HepG2 (cell line): ENCODE data around the gene GGACT. TPM values are rescaled to one million over a fixed set of nuclear protein-coding genes. Genes with fewer than 3 reads are reported as not detected.

Experiments
- BRCA1 ChIP-seq: sonication (generic); formaldehyde crosslinking; IDR thresholded peaks from 2 replicates; pipeline ENCODE4 v1.4.0; 2020; ENCODE audit warnings: missing genetic modification reagents
- PBX2 ChIP-seq: IDR thresholded peaks from 2 replicates; pipeline ENCODE4 v1.6.1; 2016; ENCODE audit warnings: control low read depth
- PLRG1 ChIP-seq: fragments of 450-650 bp; conservative IDR thresholded peaks from 2 replicates; pipeline ENCODE4 v1.6.1; 2016
- ZBED4 ChIP-seq: sonication (generic); formaldehyde crosslinking; IDR thresholded peaks from 2 replicates; pipeline ENCODE4 v1.4.0; 2020; ENCODE audit warnings: missing genetic modification reagents, borderline replicate concordance
- ZFX ChIP-seq: sonication (generic); formaldehyde crosslinking; IDR thresholded peaks from 2 replicates; pipeline ENCODE4 v1.4.0; 2020; ENCODE audit warnings: mild to moderate bottlenecking, low read depth, missing genetic modification reagents, moderate library complexity
- ZNF383 ChIP-seq: sonication (generic); formaldehyde crosslinking; IDR thresholded peaks from 2 replicates; pipeline ENCODE4 v1.4.0; 2020; ENCODE audit warnings: missing genetic modification reagents, mild to moderate bottlenecking, borderline replicate concordance
- ZSCAN25 ChIP-seq: sonication (generic); formaldehyde crosslinking; IDR thresholded peaks from 2 replicates; pipeline ENCODE4 v1.8.0; 2022; ENCODE audit warnings: mild to moderate bottlenecking, missing genetic modification reagents
- polyA plus RNA-seq, 8 experiments: library from polyadenylated mRNA; depleted of rRNA in 3 of 8; stranded (reverse) in 7 of 8; unstranded in 1 of 8; fragments of >200 nt; fragmentation: Illumina TruSeq in 4 of 8; extraction: Trizol in 4 of 8; gene quantifications; 2 replicates each; pipeline versions ENCODE4 v1.2.1 to v1.2.3, GENCODE V29; 2011 to 2016; ENCODE audit warnings: low read depth in 4 of 8, missing spikeins in 1 of 8, mixed read lengths in 1 of 8; ENCODE audit not compliant: insufficient read depth in 1 of 8
- total RNA-seq, 5 experiments: library from RNA; depleted of rRNA; stranded (reverse); fragments of >200 nt; fragmentation: Illumina TruSeq; extraction: Trizol; gene quantifications; 2 replicates each; pipeline ENCODE4 v1.2.3, GENCODE V29; 2016; ENCODE audit warnings: low read depth in 1 of 5
- TF ChIP-seq, protein P1 (sequence below): sonication (generic); formaldehyde crosslinking; IDR thresholded peaks from 2 replicates; pipeline ENCODE4 v1.5.0; 2020; ENCODE audit warnings: mild to moderate bottlenecking, missing genetic modification reagents, moderate library complexity
- TF ChIP-seq, protein P2 (sequence below): sonication (generic); formaldehyde crosslinking; conservative IDR thresholded peaks from 2 replicates; pipeline ENCODE4 v1.8.1; 2023; ENCODE audit warnings: missing genetic modification reagents
- TF ChIP-seq, protein P3 (sequence below): sonication (generic); formaldehyde crosslinking; IDR thresholded peaks from 2 replicates; pipeline ENCODE4 v1.4.0; 2020; ENCODE audit warnings: mild to moderate bottlenecking, missing genetic modification reagents

Gene GGACT
- total and polyA plus RNA-seq, 2 of the 13 experiments (the other 11 are each of a cell fraction or from before 2014, with no cell fraction given): 1.7 to 1.9 TPM

DNA sequence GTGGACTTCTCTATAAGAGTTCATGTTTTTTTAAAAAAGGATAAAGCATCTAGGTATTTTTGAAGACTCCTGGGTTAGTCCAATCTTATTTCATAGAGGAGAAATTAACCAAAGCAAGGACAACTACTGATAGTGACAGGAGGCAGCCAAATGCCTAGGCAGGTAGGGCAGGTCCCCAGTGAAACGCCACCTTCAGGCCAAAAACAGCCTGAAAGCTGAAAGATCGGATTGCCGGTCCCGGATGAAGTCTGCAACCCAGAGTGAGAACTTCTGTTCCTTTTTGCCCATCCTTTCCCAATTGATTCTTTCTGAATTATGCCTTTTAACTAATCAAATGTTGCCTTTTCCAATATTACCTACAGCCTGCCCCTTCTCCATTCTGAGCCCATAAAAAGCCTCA is 6.1 kb upstream of the GGACT start (continued):
- no peak for TF ChIP-seq BRCA1 (CRISPR knock-in tag)
- no peak for TF ChIP-seq PLRG1
- no peak for TF ChIP-seq PBX2 (CRISPR knock-in tag)
- no peak for TF ChIP-seq ZFX
- TF ChIP-seq, protein P1, sequence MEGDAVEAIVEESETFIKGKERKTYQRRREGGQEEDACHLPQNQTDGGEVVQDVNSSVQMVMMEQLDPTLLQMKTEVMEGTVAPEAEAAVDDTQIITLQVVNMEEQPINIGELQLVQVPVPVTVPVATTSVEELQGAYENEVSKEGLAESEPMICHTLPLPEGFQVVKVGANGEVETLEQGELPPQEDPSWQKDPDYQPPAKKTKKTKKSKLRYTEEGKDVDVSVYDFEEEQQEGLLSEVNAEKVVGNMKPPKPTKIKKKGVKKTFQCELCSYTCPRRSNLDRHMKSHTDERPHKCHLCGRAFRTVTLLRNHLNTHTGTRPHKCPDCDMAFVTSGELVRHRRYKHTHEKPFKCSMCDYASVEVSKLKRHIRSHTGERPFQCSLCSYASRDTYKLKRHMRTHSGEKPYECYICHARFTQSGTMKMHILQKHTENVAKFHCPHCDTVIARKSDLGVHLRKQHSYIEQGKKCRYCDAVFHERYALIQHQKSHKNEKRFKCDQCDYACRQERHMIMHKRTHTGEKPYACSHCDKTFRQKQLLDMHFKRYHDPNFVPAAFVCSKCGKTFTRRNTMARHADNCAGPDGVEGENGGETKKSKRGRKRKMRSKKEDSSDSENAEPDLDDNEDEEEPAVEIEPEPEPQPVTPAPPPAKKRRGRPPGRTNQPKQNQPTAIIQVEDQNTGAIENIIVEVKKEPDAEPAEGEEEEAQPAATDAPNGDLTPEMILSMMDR: peak; percentile 64
- no peak for TF ChIP-seq ZSCAN25 (CRISPR knock-in tag)
- TF ChIP-seq, protein P2, sequence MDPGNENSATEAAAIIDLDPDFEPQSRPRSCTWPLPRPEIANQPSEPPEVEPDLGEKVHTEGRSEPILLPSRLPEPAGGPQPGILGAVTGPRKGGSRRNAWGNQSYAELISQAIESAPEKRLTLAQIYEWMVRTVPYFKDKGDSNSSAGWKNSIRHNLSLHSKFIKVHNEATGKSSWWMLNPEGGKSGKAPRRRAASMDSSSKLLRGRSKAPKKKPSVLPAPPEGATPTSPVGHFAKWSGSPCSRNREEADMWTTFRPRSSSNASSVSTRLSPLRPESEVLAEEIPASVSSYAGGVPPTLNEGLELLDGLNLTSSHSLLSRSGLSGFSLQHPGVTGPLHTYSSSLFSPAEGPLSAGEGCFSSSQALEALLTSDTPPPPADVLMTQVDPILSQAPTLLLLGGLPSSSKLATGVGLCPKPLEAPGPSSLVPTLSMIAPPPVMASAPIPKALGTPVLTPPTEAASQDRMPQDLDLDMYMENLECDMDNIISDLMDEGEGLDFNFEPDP (CRISPR knock-in tag): no peak
- no peak for TF ChIP-seq ZNF383 (CRISPR knock-in tag)
- TF ChIP-seq ZBED4 (CRISPR knock-in tag): no peak
- TF ChIP-seq, protein P3, sequence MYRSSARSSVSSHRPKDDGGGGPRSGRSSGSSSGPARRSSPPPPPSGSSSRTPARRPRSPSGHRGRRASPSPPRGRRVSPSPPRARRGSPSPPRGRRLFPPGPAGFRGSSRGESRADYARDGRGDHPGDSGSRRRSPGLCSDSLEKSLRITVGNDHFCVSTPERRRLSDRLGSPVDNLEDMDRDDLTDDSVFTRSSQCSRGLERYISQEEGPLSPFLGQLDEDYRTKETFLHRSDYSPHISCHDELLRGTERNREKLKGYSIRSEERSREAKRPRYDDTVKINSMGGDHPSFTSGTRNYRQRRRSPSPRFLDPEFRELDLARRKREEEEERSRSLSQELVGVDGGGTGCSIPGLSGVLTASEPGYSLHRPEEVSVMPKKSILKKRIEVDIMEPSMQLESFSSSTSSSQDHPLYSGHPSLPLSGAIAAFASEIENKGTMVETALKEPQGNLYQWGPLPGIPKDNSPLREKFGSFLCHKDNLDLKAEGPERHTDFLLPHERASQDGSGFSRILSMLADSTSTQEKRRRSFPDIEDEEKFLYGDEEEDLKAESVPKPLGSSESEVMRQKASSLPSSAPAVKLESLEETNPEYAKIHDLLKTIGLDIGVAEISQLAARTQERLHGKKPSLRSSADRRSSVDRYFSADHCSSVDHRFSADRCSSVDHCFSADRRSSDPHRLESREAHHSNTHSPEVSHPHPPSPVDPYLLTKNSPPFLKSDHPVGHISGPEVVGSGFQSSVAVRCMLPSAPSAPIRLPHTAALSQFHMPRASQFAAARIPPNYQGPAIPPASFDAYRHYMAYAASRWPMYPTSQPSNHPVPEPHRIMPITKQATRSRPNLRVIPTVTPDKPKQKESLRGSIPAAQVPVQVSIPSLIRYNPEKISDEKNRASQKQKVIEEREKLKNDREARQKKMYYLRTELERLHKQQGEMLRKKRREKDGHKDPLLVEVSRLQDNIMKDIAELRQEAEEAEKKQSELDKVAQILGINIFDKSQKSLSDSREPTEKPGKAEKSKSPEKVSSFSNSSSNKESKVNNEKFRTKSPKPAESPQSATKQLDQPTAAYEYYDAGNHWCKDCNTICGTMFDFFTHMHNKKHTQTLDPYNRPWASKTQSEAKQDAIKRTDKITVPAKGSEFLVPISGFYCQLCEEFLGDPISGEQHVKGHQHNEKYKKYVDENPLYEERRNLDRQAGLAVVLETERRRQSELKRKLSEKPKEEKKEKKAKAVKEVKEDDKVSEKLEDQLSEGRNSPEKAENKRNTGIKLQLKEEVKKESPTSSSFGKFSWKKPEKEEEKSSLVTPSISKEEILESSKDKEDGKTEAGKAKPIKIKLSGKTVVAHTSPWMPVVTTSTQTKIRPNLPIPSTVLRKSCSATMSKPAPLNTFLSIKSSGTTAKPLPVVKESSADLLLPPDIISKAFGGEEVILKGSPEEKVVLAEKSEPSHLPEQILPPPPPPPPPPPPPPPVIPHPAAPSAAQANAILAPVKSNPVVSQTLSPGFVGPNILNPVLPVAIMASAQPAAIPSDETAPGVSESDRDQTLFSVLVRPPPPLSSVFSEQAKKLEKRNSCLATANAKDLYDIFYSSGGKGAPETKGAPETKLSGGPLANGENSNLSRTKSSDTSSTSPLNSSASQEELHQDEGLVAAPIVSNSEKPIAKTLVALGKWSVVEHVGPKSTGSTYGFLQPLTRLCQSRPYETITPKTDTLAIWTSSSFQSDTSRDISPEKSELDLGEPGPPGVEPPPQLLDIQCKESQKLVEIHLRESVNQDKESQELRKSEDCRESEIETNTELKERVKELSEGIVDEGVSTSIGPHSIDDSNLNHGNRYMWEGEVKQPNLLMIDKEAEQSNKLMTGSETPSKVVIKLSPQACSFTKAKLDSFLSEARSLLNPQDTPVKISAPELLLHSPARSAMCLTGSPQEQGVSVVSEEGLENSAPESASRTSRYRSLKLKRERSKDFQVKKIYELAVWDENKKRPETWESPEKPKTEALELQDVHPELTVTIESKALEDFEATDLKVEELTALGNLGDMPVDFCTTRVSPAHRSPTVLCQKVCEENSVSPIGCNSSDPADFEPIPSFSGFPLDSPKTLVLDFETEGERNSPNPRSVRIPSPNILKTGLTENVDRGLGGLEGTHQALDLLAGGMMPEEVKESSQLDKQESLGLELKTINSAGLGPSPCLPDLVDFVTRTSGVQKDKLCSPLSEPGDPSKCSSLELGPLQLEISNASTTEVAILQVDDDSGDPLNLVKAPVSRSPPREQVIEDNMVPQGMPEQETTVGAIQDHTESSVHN: no peak
